Activated CD4-positive, alpha-beta T cell treated with anti-CD3 and anti-CD28 coated beads, Interleukin-2, amount 10 ng/mL, durations not matched to agents 24 days and 14 days (primary cell): Measurements from ENCODE around the gene CSF1. TPM values are rescaled to one million over a fixed set of nuclear protein-coding genes. Genes with fewer than 3 reads are reported as not detected.
"Not testable (repeated sequence)": the region's sequence is repeated elsewhere in the genome, so short reads cannot be mapped to it uniquely, and the experiment has no call there.

Source experiments
- DNase-seq: peaks from one replicate; pipeline ENCODE4 v3.0.0; 2022
- H3K27ac Mint-ChIP-seq: one replicate; pipeline ENCODE4 v1.8.0; 2022; ENCODE audit warnings: mild to moderate bottlenecking, mixed read lengths
- H3K27me3 Mint-ChIP-seq: one replicate; pipeline ENCODE4 v1.8.0; 2022; ENCODE audit warnings: mixed read lengths
- H3K36me3 Mint-ChIP-seq: one replicate; pipeline ENCODE4 v1.8.0; 2022; ENCODE audit warnings: low read depth, mild to moderate bottlenecking, mixed read lengths
- H3K4me1 Mint-ChIP-seq: one replicate; pipeline ENCODE4 v1.8.0; 2021; ENCODE audit warnings: mixed read lengths
- H3K4me3 Mint-ChIP-seq: one replicate; pipeline ENCODE4 v1.8.0; 2022; ENCODE audit warnings: mild to moderate bottlenecking, moderate library complexity, mixed read lengths
- H3K9me3 Mint-ChIP-seq: one replicate; pipeline ENCODE4 v1.8.0; 2021; ENCODE audit warnings: mixed read lengths
- intact Hi-C: fragments of 100-400 bp; cut with micrococcal nuclease; formaldehyde crosslinking; loops from one replicate; pipeline ENCODE4 v1.15.1; 2023
- total RNA-seq: library from RNA; stranded (reverse); gene quantifications from 2 replicates; pipeline ENCODE4 v1.2.3, GENCODE V29; 2022

CSF1 gene
- total RNA-seq, 1 donor from 2014 or later, result 193 TPM

GRCh38 chr1:109878531-109879104 is 32.0 kb upstream of the CSF1 start:
- no peak overlapping the region for H3K4me3 Mint-ChIP-seq
- peaks cover 9% of the 10 kb centered on the region for H3K27me3 Mint-ChIP-seq
- no peak overlapping the region for H3K27ac Mint-ChIP-seq
- DNase-seq, result no peak
- H3K4me1 Mint-ChIP-seq, result peaks cover 13% of the 10 kb centered on the region
- H3K9me3 Mint-ChIP-seq, result no peaks in the 10 kb centered on the region
- no peaks in the 10 kb centered on the region for H3K36me3 Mint-ChIP-seq
- intact Hi-C loops, result no loop called here

GRCh38 chr1:109879371-109879770 is 31.3 kb upstream of the CSF1 start:
- intact Hi-C loops, H3K36me3 Mint-ChIP-seq, DNase-seq, H3K9me3 Mint-ChIP-seq, H3K4me3 Mint-ChIP-seq, H3K27me3 Mint-ChIP-seq, H3K27ac Mint-ChIP-seq: not testable (repeated sequence)
- H3K4me1 Mint-ChIP-seq, result peaks cover 16% of the 10 kb centered on the region

- no peaks in the 10 kb centered on the region for H3K36me3 Mint-ChIP-seq
- H3K9me3 Mint-ChIP-seq, result no peaks in the 10 kb centered on the region
- intact Hi-C loops, result no loop called here
- H3K4me1 Mint-ChIP-seq, result peaks cover 19% of the 10 kb centered on the region
- H3K27ac Mint-ChIP-seq, result no peak overlapping the region
- no peak for DNase-seq
- H3K4me3 Mint-ChIP-seq, result no peak overlapping the region
- peaks cover 7% of the 10 kb centered on the region for H3K27me3 Mint-ChIP-seq
Measured at GRCh38 chr1:109879881-109880525, 30.6 kb upstream of the CSF1 start.

GRCh38 chr1:109880971-109881894 is 29.4 kb upstream of the CSF1 start:
- Mint-ChIP-seq H3K27me3 (peaks cover 2% of the 10 kb centered on the region), H3K36me3 (no peaks in the 10 kb centered on the region), H3K27ac (no peak overlapping the region), H3K4me3 (no peak overlapping the region), H3K9me3 (no peaks in the 10 kb centered on the region), H3K4me1 (peaks cover 18% of the 10 kb centered on the region)
- intact Hi-C loops, result no loop called here
- no peak for DNase-seq

- Mint-ChIP-seq H3K27ac (no peak overlapping the region), H3K36me3 (no peaks in the 10 kb centered on the region), H3K9me3 (no peaks in the 10 kb centered on the region), H3K27me3 (no peaks in the 10 kb centered on the region), H3K4me3 (no peak overlapping the region), H3K4me1 (peaks cover 17% of the 10 kb centered on the region)
- DNase-seq, result no peak
- intact Hi-C loops, result no loop called here
Measured at GRCh38 chr1:109881906-109882287, 28.8 kb upstream of the CSF1 start.

- Mint-ChIP-seq H3K4me3 (no peak overlapping the region), H3K9me3 (no peaks in the 10 kb centered on the region), H3K4me1 (peaks cover 17% of the 10 kb centered on the region), H3K36me3 (no peaks in the 10 kb centered on the region), H3K27ac (no peak overlapping the region), H3K27me3 (no peaks in the 10 kb centered on the region)
- no peak for DNase-seq
- intact Hi-C loops, result no loop called here
Measured at GRCh38 chr1:109882288-109883245, 28.1 kb upstream of the CSF1 start.

GRCh38 chr1:109883248-109883955 is 27.2 kb upstream of the CSF1 start:
- no peaks in the 10 kb centered on the region for H3K9me3 Mint-ChIP-seq
- no peaks in the 10 kb centered on the region for H3K36me3 Mint-ChIP-seq
- H3K4me1 Mint-ChIP-seq, result peaks cover 17% of the 10 kb centered on the region
- no peak overlapping the region for H3K27ac Mint-ChIP-seq
- H3K4me3 Mint-ChIP-seq, result no peak overlapping the region
- no peaks in the 10 kb centered on the region for H3K27me3 Mint-ChIP-seq
- no peak for DNase-seq
- intact Hi-C loops, result no loop called here

- Mint-ChIP-seq H3K27ac (peak overlapping the region; percentile 38), H3K36me3 (no peaks in the 10 kb centered on the region), H3K4me3 (no peak overlapping the region), H3K27me3 (no peaks in the 10 kb centered on the region), H3K9me3 (no peaks in the 10 kb centered on the region), H3K4me1 (peaks cover 24% of the 10 kb centered on the region)
- intact Hi-C loops, result no loop called here
- no peak for DNase-seq
Measured at GRCh38 chr1:109884242-109884891, 26.3 kb upstream of the CSF1 start.

GRCh38 chr1:109885589-109885988 is 25.1 kb upstream of the CSF1 start:
- no peaks in the 10 kb centered on the region for H3K27me3 Mint-ChIP-seq
- H3K27ac Mint-ChIP-seq, result no peak overlapping the region
- H3K36me3 Mint-ChIP-seq, result no peaks in the 10 kb centered on the region
- peaks cover 32% of the 10 kb centered on the region for H3K4me1 Mint-ChIP-seq
- intact Hi-C loops, result no loop called here
- H3K9me3 Mint-ChIP-seq, result no peaks in the 10 kb centered on the region
- no peak for DNase-seq
- H3K4me3 Mint-ChIP-seq, result no peak overlapping the region

- no peak for DNase-seq
- Mint-ChIP-seq H3K27me3 (no peaks in the 10 kb centered on the region), H3K36me3 (no peaks in the 10 kb centered on the region), H3K4me3 (no peak overlapping the region), H3K27ac (no peak overlapping the region), H3K9me3 (no peaks in the 10 kb centered on the region), H3K4me1 (peaks cover 42% of the 10 kb centered on the region)
- intact Hi-C loops, result no loop called here
Measured at GRCh38 chr1:109886827-109887226, 23.8 kb upstream of the CSF1 start.

GRCh38 chr1:109887271-109887670 is 23.4 kb upstream of the CSF1 start:
- H3K27me3 Mint-ChIP-seq, result no peaks in the 10 kb centered on the region
- no peak overlapping the region for H3K27ac Mint-ChIP-seq
- H3K9me3 Mint-ChIP-seq, result no peaks in the 10 kb centered on the region
- intact Hi-C loops, result no loop called here
- no peaks in the 10 kb centered on the region for H3K36me3 Mint-ChIP-seq
- H3K4me3 Mint-ChIP-seq, result no peak overlapping the region
- H3K4me1 Mint-ChIP-seq, result peaks cover 46% of the 10 kb centered on the region
- DNase-seq, result no peak

GRCh38 chr1:109887884-109888283 is 22.8 kb upstream of the CSF1 start:
- no peak for DNase-seq
- peak overlapping the region; percentile 36 for H3K27ac Mint-ChIP-seq
- H3K9me3 Mint-ChIP-seq, result no peaks in the 10 kb centered on the region
- no peak overlapping the region for H3K4me3 Mint-ChIP-seq
- no peaks in the 10 kb centered on the region for H3K36me3 Mint-ChIP-seq
- intact Hi-C loops, result no loop called here
- peaks cover 48% of the 10 kb centered on the region for H3K4me1 Mint-ChIP-seq
- no peaks in the 10 kb centered on the region for H3K27me3 Mint-ChIP-seq
